HEK293T (cell line): Measurements from ENCODE around the gene FOCAD.

Experiments used
- CTCF ChIA-PET: fragments of 350-600 bp; formaldehyde crosslinking; extraction: SDS; loops from one replicate; lab custom pipeline; 2021; ENCODE audit warnings: antibody characterized with exemption, inconsistent platforms; lab: Yijun Ruan, JAX
- POLR2A ChIA-PET: fragments of 350-600 bp; formaldehyde crosslinking; extraction: SDS; loops from one replicate; lab custom pipeline; 2020; ENCODE audit warnings: antibody characterized with exemption, inconsistent platforms; lab: Yijun Ruan, JAX
- DNase-seq: peaks from one replicate; pipeline ENCODE4 v3.0.0; 2012; ENCODE audit warnings: mixed read lengths; ENCODE audit errors: extremely low spot score
- ARNT ChIP-seq: fragments of 450-650 bp; IDR thresholded peaks from 2 replicates; pipeline ENCODE4 v1.6.1; 2017; ENCODE audit warnings: mild to moderate bottlenecking
- BHLHE40 ChIP-seq: fragments of 450-650 bp; IDR thresholded peaks from 2 replicates; pipeline ENCODE4 v1.6.1; 2016; ENCODE audit warnings: mild to moderate bottlenecking, moderate library complexity, borderline replicate concordance
- CTBP1 ChIP-seq: fragments of 450-650 bp; IDR thresholded peaks from 2 replicates; pipeline ENCODE4 v1.6.1; 2016; ENCODE audit warnings: borderline replicate concordance
- ELF4 ChIP-seq: fragments of 450-650 bp; IDR thresholded peaks from 2 replicates; pipeline ENCODE4 v1.6.1; 2017; ENCODE audit warnings: antibody characterized with exemption
- FOXA1 ChIP-seq: fragments of 450-650 bp; IDR thresholded peaks from 2 replicates; pipeline ENCODE4 v1.6.1; 2016; ENCODE audit warnings: mild to moderate bottlenecking
- FOXK2 ChIP-seq: fragments of 450-650 bp; IDR thresholded peaks from 2 replicates; pipeline ENCODE4 v1.6.1; 2016; ENCODE audit warnings: mild to moderate bottlenecking
- FOXM1 ChIP-seq: fragments of 450-650 bp; IDR thresholded peaks from 2 replicates; pipeline ENCODE4 v1.6.1; 2017; ENCODE audit warnings: mild to moderate bottlenecking, borderline replicate concordance
- HDGF ChIP-seq: fragments of 450-650 bp; IDR thresholded peaks from 2 replicates; pipeline ENCODE4 v1.6.1; 2017; ENCODE audit warnings: antibody characterized with exemption, borderline replicate concordance
- L3MBTL2 ChIP-seq: fragments of 450-650 bp; conservative IDR thresholded peaks from 2 replicates; pipeline ENCODE4 v1.6.1; 2016; ENCODE audit warnings: mild to moderate bottlenecking
- LEF1 ChIP-seq: fragments of 450-650 bp; IDR thresholded peaks from 2 replicates; pipeline ENCODE4 v1.6.1; 2017; ENCODE audit warnings: mild to moderate bottlenecking, borderline replicate concordance
- NFRKB ChIP-seq: fragments of 450-650 bp; IDR thresholded peaks from 2 replicates; pipeline ENCODE4 v1.6.1; 2016; ENCODE audit warnings: mild to moderate bottlenecking, moderate library complexity
- SP1 ChIP-seq: fragments of 450-650 bp; IDR thresholded peaks from 2 replicates; pipeline ENCODE4 v1.6.1; 2017
- SUZ12 ChIP-seq: fragments of 450-650 bp; IDR thresholded peaks from 2 replicates; pipeline ENCODE4 v1.6.1; 2016; ENCODE audit warnings: mild to moderate bottlenecking
- TARDBP ChIP-seq: fragments of 450-650 bp; IDR thresholded peaks from 2 replicates; pipeline ENCODE4 v1.6.1; 2016
- ZNF384 ChIP-seq: fragments of 450-650 bp; IDR thresholded peaks from 2 replicates; pipeline ENCODE4 v1.6.1; 2016
- TF ChIP-seq, protein P1 (sequence below): fragments of 450-650 bp; IDR thresholded peaks from 2 replicates; pipeline ENCODE4 v1.6.1; 2016

FOCAD gene

DNA sequence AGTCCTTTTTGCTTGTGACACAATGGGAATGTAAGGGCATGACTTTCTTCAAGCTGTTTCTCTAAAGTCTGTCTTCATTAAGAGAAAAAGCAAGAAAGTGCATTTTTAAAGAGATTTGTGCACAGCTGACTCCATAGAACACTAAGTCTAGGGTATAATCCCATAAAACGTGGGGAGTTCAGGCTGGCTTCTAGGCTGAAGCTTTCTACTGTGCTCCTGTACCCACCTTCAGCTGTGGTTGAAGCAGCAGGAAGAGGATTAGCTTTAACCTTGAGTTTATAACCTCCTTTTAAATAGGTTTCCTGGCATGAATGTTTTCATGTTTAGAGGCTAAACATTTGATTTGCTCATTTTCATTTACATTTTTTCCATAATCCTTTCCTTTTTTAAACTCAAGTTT, 220.9 kb downstream of the FOCAD start:
- no peak for DNase-seq
- ChIA-PET CTCF (no interaction called here), POLR2A (no interaction called here)
- TF ChIP-seq ZNF384 (no peak), L3MBTL2 (no peak), SP1 (no peak)
- TF ChIP-seq, protein P1, sequence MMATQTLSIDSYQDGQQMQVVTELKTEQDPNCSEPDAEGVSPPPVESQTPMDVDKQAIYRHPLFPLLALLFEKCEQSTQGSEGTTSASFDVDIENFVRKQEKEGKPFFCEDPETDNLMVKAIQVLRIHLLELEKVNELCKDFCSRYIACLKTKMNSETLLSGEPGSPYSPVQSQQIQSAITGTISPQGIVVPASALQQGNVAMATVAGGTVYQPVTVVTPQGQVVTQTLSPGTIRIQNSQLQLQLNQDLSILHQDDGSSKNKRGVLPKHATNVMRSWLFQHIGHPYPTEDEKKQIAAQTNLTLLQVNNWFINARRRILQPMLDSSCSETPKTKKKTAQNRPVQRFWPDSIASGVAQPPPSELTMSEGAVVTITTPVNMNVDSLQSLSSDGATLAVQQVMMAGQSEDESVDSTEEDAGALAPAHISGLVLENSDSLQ: no peak

DNA sequence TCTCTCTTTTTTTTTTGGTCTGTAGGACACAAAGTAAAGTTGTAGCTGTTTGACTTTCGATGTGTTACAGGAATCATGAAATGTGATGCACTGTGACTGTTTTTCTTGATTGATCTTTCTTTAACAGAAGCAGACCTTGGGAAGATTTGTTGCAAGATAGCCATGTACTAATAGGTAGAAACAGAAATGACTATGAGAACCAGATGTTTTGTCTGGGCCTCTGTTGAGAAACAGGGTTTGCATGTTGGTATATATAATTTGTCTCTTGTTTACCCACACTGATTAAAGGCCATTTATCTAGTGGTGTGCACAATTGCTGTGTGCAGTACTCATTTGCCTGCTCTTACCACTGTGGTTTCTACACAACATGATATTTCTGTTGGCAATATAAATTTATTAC, 222.3 kb downstream of the FOCAD start:
- ChIA-PET CTCF (interaction anchor here (0.6 kb wide), 1 partner anchor 786 kb away, joined by 3 read pairs; no protein-coding TSS in a partner anchor), POLR2A (no interaction called here)
- DNase-seq: no peak
- TF ChIP-seq ZNF384 (no peak), ARNT (no peak), SP1 (no peak), ELF4 (no peak), LEF1 (no peak), FOXA1 (no peak), BHLHE40 (no peak), FOXM1 (no peak), NFRKB (no peak), CTBP1 (no peak), TARDBP (no peak), FOXK2 (no peak), SUZ12 (no peak), L3MBTL2 (no peak), HDGF (no peak)
- TF ChIP-seq, protein P1: no peak

DNA sequence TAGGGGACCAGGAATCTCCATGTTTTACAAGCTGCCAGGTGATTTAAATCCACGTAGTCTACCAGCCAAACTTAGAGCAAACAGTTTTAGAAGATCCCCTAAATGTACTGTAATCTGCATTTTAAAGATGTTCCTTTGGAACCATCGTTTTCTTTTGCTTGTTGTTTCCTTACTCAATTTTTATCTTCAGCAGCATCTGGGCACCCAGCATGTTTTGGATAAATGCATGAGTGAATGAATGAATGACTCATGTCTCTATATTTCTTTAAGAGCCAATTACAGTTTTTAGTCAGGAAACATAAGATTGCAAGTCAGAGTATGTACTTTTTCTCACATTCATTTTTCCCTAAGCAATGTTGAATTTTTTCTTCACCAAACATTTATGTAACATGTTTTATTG, 224.4 kb downstream of the FOCAD start:
- TF ChIP-seq ELF4: no peak
- TF ChIP-seq FOXK2: no peak
- TF ChIP-seq, protein P1: no peak
- TF ChIP-seq L3MBTL2: no peak
- TF ChIP-seq SUZ12: no peak
- no peak for TF ChIP-seq ARNT
- TF ChIP-seq TARDBP: no peak
- ChIA-PET POLR2A (no interaction called here), CTCF (no interaction called here)
- no peak for DNase-seq

DNA sequence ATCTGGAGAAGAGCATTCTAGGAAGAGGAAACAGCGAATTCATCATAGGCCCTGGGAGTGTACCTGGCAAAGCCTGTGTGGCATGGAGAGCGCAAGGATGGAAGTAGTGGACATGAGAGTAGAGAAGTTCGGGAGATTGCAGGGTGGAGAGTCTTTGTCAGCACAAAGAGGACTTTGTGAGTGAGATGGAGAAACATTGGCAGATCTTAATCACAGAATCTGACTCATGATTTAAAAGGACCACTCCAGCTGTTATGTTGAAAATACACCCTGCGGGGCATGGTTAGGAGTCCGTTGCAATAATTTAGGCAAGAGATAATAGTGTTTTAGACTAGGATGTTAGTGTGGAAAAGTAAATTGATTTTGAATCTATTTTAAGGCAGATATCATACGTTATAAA, 230.5 kb downstream of the FOCAD start:
- CTCF ChIA-PET: no interaction called here
- no peak for TF ChIP-seq CTBP1
- DNase-seq: no peak
- POLR2A ChIA-PET: no interaction called here

DNA sequence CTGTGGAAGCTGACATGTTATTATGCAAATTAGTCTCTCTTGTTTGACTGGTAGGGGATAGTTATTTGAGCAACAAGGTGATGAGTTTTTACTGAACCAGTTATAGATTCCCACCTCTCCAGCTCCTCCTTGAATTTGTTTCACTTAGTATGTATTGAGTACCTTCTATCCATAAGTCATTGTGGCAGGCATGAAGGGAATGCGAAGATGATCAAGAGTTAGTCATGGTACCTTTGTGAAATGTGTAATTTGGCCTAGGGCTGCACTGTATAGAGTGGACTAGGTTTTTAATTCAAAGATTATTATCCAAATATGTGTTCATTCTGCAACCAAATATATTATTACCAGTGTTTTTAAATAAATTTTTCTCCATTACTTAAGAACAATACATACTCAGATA, 237.3 kb downstream of the FOCAD start:
- TF ChIP-seq, protein P1: no peak
- TF ChIP-seq SP1: no peak
- TF ChIP-seq TARDBP: no peak
- no peak for TF ChIP-seq FOXA1
- no peak for TF ChIP-seq ZNF384
- TF ChIP-seq ARNT: no peak
- TF ChIP-seq BHLHE40: no peak
- TF ChIP-seq CTBP1: no peak
- TF ChIP-seq ELF4: no peak
- no peak for TF ChIP-seq FOXK2
- no peak for TF ChIP-seq FOXM1
- TF ChIP-seq LEF1: no peak
- TF ChIP-seq HDGF: no peak
- no peak for TF ChIP-seq SUZ12
- no peak for TF ChIP-seq L3MBTL2
- no peak for TF ChIP-seq NFRKB
- no peak for DNase-seq
- ChIA-PET POLR2A (no interaction called here), CTCF (no interaction called here)

DNA sequence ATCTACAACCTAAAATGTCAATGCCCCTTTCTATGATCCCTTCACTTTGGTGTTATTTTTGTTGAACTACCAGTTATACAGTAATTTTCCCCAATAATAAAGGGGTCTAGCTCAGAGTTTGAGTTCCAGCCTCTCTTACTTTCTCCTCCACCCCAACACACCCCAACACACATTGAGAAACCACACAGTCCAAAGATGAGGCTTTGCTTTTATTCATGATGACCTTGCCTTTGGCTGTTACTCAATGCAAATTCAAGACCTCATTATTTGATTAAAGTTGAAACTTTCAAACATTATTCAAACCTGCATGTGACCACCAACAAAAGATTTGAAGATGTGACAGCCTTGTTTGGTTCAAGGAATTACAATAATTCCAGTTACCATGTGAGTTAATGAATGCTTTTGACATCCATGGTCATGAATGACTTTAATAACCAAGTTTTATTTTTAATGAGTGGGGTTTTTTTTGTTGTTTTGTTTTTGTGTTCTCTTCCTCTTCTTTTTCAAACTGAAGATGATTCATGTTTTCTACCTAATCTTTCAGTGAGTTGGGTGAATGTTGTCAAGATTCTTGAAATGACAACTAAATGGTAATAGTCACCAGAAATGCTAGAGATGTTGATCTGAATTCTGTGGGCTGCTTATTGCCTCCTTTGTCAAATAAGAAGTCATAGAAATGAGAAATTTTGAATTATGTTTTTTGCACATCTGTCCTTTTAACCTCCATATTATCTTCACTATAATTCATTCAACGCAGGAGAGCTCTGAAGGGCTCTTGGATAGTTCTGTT, 241.4 kb downstream of the FOCAD start:
- CTCF ChIA-PET: no interaction called here
- TF ChIP-seq NFRKB: no peak
- TF ChIP-seq LEF1: no peak
- TF ChIP-seq CTBP1: no peak
- no peak for TF ChIP-seq SP1
- TF ChIP-seq FOXK2: no peak
- no peak for TF ChIP-seq TARDBP
- TF ChIP-seq ZNF384: no peak
- TF ChIP-seq BHLHE40: no peak
- TF ChIP-seq, protein P1: no peak
- POLR2A ChIA-PET: no interaction called here
- DNase-seq: no peak
